HepG2 (cell line): ENCODE data around the gene TIMM23. TPM values are rescaled to one million over a fixed set of nuclear protein-coding genes. Genes with fewer than 3 reads are reported as not detected.

ENCODE experiments used
- ATAC-seq: fragments of 200-7000 bp; cut with Tn5 transposase; 3 replicates; pipeline ENCODE4 v1.9.1; 2020; ENCODE audit warnings: mild to moderate bottlenecking, moderate library complexity
- BruUV-seq: library from RNA; stranded (reverse); fragments of 400-500 nt; replicated peaks from 2 replicates; lab custom pipeline; 2021; lab: Mats Ljungman, UMichigan
- CTCF ChIA-PET: fragments of 300-600 bp; formaldehyde crosslinking; extraction: SDS; loops from one replicate; lab custom pipeline; 2021; ENCODE audit warnings: low total read pairs, inconsistent platforms, low intra/inter-chr PET ratio; lab: Yijun Ruan, JAX
- POLR2A ChIA-PET: fragments of 350-600 bp; sonication (Branson Sonifier 250); formaldehyde crosslinking; loops from one replicate; lab custom pipeline; 2020; ENCODE audit warnings: antibody characterized with exemption, inconsistent platforms; lab: Yijun Ruan, JAX
- DNase-seq: peaks from one replicate; pipeline ENCODE4 v3.0.0-alpha.2; 2015; ENCODE audit warnings: low spot score
- FAIRE-seq: peaks from 3 replicates; lab custom pipeline; 2011; peaks lifted over from hg19 to GRCh38; lab: Jason Lieb, UNC
- H2AFZ ChIP-seq: one replicate; pipeline ENCODE4 v1.6.1; 2011; ENCODE audit warnings: low read length, inconsistent platforms
- H3K27ac ChIP-seq: fragments of 300-600 bp; 3 replicates; pipeline ENCODE4 v1.8.0; 2011; ENCODE audit warnings: mixed run types, mild to moderate bottlenecking, mixed read lengths, low read length, inconsistent platforms; ENCODE audit not compliant: insufficient read depth; ENCODE audit errors: extremely low read length
- H3K27me3 ChIP-seq, 2 experiments: fragments of 200-600 bp in 1 of 2; 2 replicates in 1 of 2; 3 replicates in 1 of 2; pipeline versions ENCODE4 v1.6.0 to v1.8.0; 2011; ENCODE audit warnings: low read length in 2 of 2, mild to moderate bottlenecking in 2 of 2, moderate library complexity in 2 of 2, inconsistent platforms in 1 of 2; ENCODE audit not compliant: insufficient read depth in 2 of 2, control insufficient read depth in 1 of 2
- H3K36me3 ChIP-seq, 2 experiments: fragments of 200-600 bp in 1 of 2; replicated peaks in 1 of 2; 2 replicates in 1 of 2; 3 replicates in 1 of 2; pipeline versions ENCODE4 v1.5.1 to v1.8.0; 2011; ENCODE audit warnings: low read length in 2 of 2, inconsistent platforms in 1 of 2; ENCODE audit not compliant: insufficient read depth in 2 of 2, control insufficient read depth in 1 of 2
- H3K4me1 ChIP-seq: 2 replicates; pipeline ENCODE4 v1.5.1; 2012; ENCODE audit warnings: low read length, inconsistent platforms; ENCODE audit not compliant: insufficient read depth
- H3K4me2 ChIP-seq: 2 replicates; pipeline ENCODE4 v1.6.0; 2011; ENCODE audit warnings: low read depth, low read length, inconsistent platforms
- H3K4me3 ChIP-seq, 3 experiments: fragments of 200-600 bp in 1 of 3; sonication (generic), shearing (Covaris generic) in 1 of 3; replicated peaks in 1 of 3; 2 replicates each; pipeline ENCODE4 v1.5.1; 2011 to 2016; ENCODE audit warnings: low read length in 3 of 3, inconsistent platforms in 2 of 3, low read depth in 2 of 3, mild to moderate bottlenecking in 2 of 3, control low read depth in 1 of 3, mixed read lengths in 1 of 3; ENCODE audit not compliant: insufficient read depth in 1 of 3
- H3K79me2 ChIP-seq: one replicate; pipeline ENCODE4 v1.6.1; 2011; ENCODE audit warnings: low read length, inconsistent platforms; ENCODE audit not compliant: insufficient read depth
- H3K9ac ChIP-seq: 2 replicates; pipeline ENCODE4 v1.6.0; 2011; ENCODE audit warnings: mild to moderate bottlenecking, low read depth, low read length, inconsistent platforms; ENCODE audit not compliant: insufficient read depth
- H3K9me3 ChIP-seq: 2 replicates; pipeline ENCODE4 v1.5.1; 2012; ENCODE audit warnings: mild to moderate bottlenecking, low read length
- H4K20me1 ChIP-seq: 2 replicates; pipeline ENCODE4 v1.6.0; 2011; ENCODE audit warnings: inconsistent platforms, mild to moderate bottlenecking, low read length, moderate library complexity; ENCODE audit not compliant: insufficient read depth
- ATF5 ChIP-seq: sonication (generic); formaldehyde crosslinking; IDR thresholded peaks from 2 replicates; pipeline ENCODE4 v1.4.0; 2020; ENCODE audit warnings: mild to moderate bottlenecking, low read depth, missing genetic modification reagents
- IRF2 ChIP-seq: IDR thresholded peaks from 2 replicates; pipeline ENCODE4 v1.6.1; 2018; ENCODE audit warnings: missing genetic modification reagents, missing compliant biosample characterization
- POLR2AphosphoS5 ChIP-seq: IDR thresholded peaks from 2 replicates; pipeline ENCODE4 v1.6.1; 2012; ENCODE audit warnings: low read depth, low read length
- RAD21 ChIP-seq: fragments of 450-650 bp; formaldehyde crosslinking; IDR thresholded peaks from 2 replicates; pipeline ENCODE4 v1.5.0; 2020; ENCODE audit warnings: mild to moderate bottlenecking
- SAP130 ChIP-seq: IDR thresholded peaks from 2 replicates; pipeline ENCODE4 v1.6.1; 2016; ENCODE audit warnings: low read depth
- THAP11 ChIP-seq: IDR thresholded peaks from 2 replicates; pipeline ENCODE4 v1.6.1; 2016; ENCODE audit warnings: missing biosample characterization, missing genetic modification reagents
- UBTF ChIP-seq: sonication (generic); formaldehyde crosslinking; IDR thresholded peaks from 2 replicates; pipeline ENCODE4 v1.4.0; 2020; ENCODE audit warnings: mild to moderate bottlenecking, missing genetic modification reagents
- ZHX2 ChIP-seq, 2 experiments: sonication (generic) in 1 of 2; formaldehyde crosslinking in 1 of 2; IDR thresholded peaks; 2 replicates each; pipeline versions ENCODE4 v1.6.1 to v1.9.0; 2014 to 2022; ENCODE audit warnings: antibody characterized with exemption in 1 of 2, borderline replicate concordance in 1 of 2, inconsistent platforms in 1 of 2, low read depth in 1 of 2, missing genetic modification reagents in 1 of 2
- ZNF460 ChIP-seq: sonication (generic); formaldehyde crosslinking; IDR thresholded peaks from 2 replicates; pipeline ENCODE4 v1.5.1; 2020; ENCODE audit warnings: missing genetic modification reagents, mild to moderate bottlenecking, borderline replicate concordance
- ZNF558 ChIP-seq: sonication (generic); formaldehyde crosslinking; IDR thresholded peaks from 2 replicates; pipeline ENCODE4 v1.9.0; 2022; ENCODE audit warnings: mild to moderate bottlenecking, missing genetic modification reagents, borderline replicate concordance
- ZNF879 ChIP-seq: sonication (generic); formaldehyde crosslinking; IDR thresholded peaks from 2 replicates; pipeline ENCODE4 v1.8.1; 2023; ENCODE audit warnings: missing genetic modification reagents
- WGBS: methylation state at CpG from one replicate; pipeline ENCODE4 v1.1.6; 2017; ENCODE audit warnings: low lambda C conversion rate; 5-methylcytosine and 5-hydroxymethylcytosine counted together
- in situ Hi-C: cut with HindIII; loops from 2 replicates; pipeline ENCODE4 v1.10.0; 2017; ENCODE audit warnings: low pct_unique_long_range_greater_than_20kb; ENCODE audit not compliant: extremely low pct_ligation_motif_present
- intact Hi-C: fragments of 100-400 bp; cut with micrococcal nuclease; formaldehyde crosslinking; loops from one replicate; pipeline ENCODE4 v1.10.0; 2022; ENCODE audit not compliant: unreplicated experiment
- polyA plus RNA-seq, 8 experiments: library from polyadenylated mRNA; depleted of rRNA in 3 of 8; stranded (reverse) in 7 of 8; unstranded in 1 of 8; fragments of >200 nt; fragmentation: Illumina TruSeq in 4 of 8; extraction: Trizol in 4 of 8; gene quantifications; 2 replicates each; pipeline versions ENCODE4 v1.2.1 to v1.2.3, GENCODE V29; 2011 to 2016; ENCODE audit warnings: low read depth in 4 of 8, missing spikeins in 1 of 8, mixed read lengths in 1 of 8; ENCODE audit not compliant: insufficient read depth in 1 of 8
- total RNA-seq, 5 experiments: library from RNA; depleted of rRNA; stranded (reverse); fragments of >200 nt; fragmentation: Illumina TruSeq; extraction: Trizol; gene quantifications; 2 replicates each; pipeline ENCODE4 v1.2.3, GENCODE V29; 2016; ENCODE audit warnings: low read depth in 1 of 5

TIMM23 gene
- total and polyA plus RNA-seq, 2 of the 13 experiments (the other 11 are each of a cell fraction or from before 2014, with no cell fraction given): 80.2 to 98.6 TPM

DNA sequence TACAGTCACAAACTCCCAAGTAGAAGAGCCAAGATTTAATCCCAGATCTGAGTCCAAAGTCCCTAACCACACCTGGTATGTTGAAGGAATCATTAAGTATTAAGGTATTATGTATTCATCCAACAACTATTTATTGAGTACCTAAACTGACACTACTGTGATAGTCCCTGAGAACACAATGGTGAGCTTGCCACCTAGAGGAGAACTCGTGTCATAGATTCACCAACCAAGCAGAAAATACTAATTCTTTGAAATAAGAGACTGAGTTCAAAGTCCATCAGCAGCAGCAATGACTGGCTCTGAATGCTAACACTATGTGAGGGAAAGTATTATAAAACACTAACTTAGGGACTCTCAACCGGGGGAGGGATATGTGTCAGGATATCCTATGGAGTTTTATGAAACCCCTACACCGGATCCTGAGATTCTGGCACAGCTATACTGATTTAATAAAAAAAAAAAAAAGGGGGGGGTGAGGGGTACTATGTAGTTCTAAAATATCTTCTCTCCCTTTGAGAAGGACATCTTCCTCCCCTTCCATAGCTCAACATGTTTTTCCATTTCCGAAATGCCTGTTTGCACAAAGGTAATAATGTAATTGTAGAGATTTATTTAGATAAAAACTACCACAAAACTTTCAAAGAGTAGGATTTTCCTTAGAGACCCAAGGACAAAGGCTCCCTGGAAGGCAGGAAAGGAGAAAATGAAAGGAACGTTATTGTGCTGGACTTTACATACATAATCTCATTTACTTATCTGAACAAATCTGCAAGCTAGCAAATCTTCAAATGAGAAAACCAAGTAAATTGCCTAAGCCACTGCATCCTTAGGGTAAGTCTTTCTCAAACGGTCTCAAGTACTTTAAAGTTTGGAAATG lies 56.5 kb downstream of the TIMM23 start (continued):
- TF ChIP-seq RAD21 (CRISPR knock-in tag): peak; percentile 71
- peak; percentile 49; the same call in 1 of the 2 replicates for TF ChIP-seq THAP11 (CRISPR knock-in tag)
- peak; percentile 86 for TF ChIP-seq POLR2AphosphoS5

GRCh38 chr10:46029461-46030030 lies 57.3 kb downstream of the TIMM23 start:
- Histone ChIP-seq H3K4me1 (peaks cover 79% of the 10 kb centered on the region), H3K9ac (peak overlapping the region; percentile 96), H3K36me3 (peaks cover 0 to 6% of the 10 kb centered on the region in 2 experiments; a peak in 2 of 5 replicates), H3K9me3 (no peaks in the 10 kb centered on the region), H3K79me2 (peaks cover 71% of the 10 kb centered on the region), H3K4me3 (peak overlapping the region; percentile 85 to 92 (median 88)), H2AFZ (no peak overlapping the region), H3K27ac (peak overlapping the region; percentile 86), H4K20me1 (peaks cover 40% of the 10 kb centered on the region), H3K27me3 (no peaks in the 10 kb centered on the region; a peak in 1 of 5 replicates), H3K4me2 (peak overlapping the region; percentile 93)
- 2% methylated on average over 6 of the region's 6 CpGs for WGBS
- intact Hi-C loops (loop anchor here (1.0 to 10.0 kb wide), 4 partner anchors 23 to 195 kb away; no protein-coding TSS in a partner anchor), in situ Hi-C loops (loop anchor here (5.0 kb wide), 1 partner anchor 63 kb away; no protein-coding TSS in a partner anchor)
- BruUV-seq: TSS peak; percentile 59
- POLR2A ChIA-PET: interaction anchor here (2.0 to 2.4 kb wide), 3 partner anchors 10 to 25 kb away, joined by 8 to 22 read pairs (median 17); no protein-coding TSS in a partner anchor
- CTCF ChIA-PET: no interaction called here
- DNase-seq: no peak
- no peak for FAIRE-seq
- ATAC-seq: no peak
- TF ChIP-seq ZNF879 (CRISPR knock-in tag) (no peak), SAP130 (CRISPR knock-in tag) (peak; percentile 29; the same call in 1 of the 2 replicates), ATF5 (CRISPR knock-in tag) (no peak), IRF2 (no peak), ZNF558 (0 out of 2 replicates have a peak, but pooled peaks have one; percentile 12), ZHX2 (IDR thresholded peaks at IDR 0.05; ENCODE audit: low read depth) (no peak), ZHX2 (CRISPR knock-in tag; IDR thresholded peaks at IDR 0.05; ENCODE audit: borderline replicate concordance) (0 out of 2 replicates have a peak, but pooled peaks have one; percentile 27), UBTF (no peak), ZNF460 (no peak)
